NCI-H1930 (cell line): ENCODE results near the gene ZNF397.
"Not testable (repeated sequence)": the region's sequence is repeated elsewhere in the genome, so short reads cannot be mapped to it uniquely, and the experiment has no call there.

Experiments used
- DNase-seq, 2 experiments: peaks; one replicate each; lab custom pipeline; 2025; lab: John Stamatoyannopoulos, UW

The ZNF397 gene

DNA sequence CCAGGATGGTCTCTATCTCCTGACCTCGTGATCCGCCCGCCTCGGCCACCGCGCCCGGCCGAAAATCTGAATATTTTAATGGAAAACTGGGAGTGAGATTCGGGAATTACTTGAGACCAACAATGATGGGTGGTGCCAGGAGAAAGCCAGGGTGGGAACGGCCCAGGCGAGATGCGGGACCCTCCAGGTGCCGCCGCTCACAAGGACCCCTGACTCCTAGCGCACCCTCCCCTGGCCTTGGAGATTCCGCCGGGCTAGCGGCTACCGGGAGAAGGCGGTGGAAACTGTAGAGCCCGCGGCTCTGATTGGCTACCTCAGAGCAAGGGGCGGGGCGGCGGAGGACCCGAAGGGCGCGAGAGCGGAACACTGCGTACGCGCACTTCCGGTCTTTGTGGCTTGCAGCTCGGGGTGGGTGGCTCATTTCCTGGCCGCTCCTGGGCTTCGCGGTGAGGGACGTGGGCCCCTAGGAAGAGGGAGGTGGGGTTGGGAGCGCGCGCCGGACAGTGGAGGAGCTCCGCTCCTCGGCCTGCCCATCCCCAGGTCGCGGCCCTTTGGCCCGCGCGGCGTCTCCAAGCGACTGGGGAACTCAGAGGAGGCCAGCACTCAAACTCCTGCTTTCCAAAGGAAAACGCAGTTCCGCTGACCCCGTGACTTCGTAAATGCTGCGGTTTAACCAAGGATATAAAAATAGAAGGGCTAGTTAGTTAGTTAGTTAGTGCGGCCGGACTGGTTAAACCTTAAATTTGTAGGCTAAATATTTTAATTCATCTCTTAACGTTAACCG is at the start of gene ZNF397:
TSS of gene ZNF397 (plus strand) at position 371 of the 784 bp plus-strand sequence. CDS start 1,437 bp downstream, outside the sequence.
- DNase-seq, result peak; percentile 95 to 97

DNA sequence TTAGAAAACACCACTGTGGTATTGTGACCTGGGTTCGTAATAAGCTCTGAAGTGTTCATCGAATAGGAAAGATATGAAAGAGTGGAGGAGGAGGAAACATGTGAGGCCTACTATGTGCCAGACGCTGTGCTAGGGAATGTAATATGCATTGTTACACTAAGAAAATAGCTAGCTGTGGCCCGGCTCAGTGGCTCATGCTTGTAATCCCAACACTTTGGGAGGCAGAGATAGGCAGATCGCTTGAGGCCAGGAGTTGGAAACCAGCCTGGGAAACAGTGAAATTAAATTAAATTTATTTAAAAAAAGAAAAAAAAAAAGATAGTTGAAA is 49.2 kb upstream of the ZNF397 start:
- no peak for DNase-seq

GRCh38 chr18:35192415-35192814 is 48.4 kb upstream of the ZNF397 start:
- DNase-seq, result no peak

- no peak for DNase-seq
Measured at GRCh38 chr18:35193316-35193715, 47.5 kb upstream of the ZNF397 start.

GRCh38 chr18:35197296-35197695 is 43.5 kb upstream of the ZNF397 start:
- DNase-seq, result no peak

DNA sequence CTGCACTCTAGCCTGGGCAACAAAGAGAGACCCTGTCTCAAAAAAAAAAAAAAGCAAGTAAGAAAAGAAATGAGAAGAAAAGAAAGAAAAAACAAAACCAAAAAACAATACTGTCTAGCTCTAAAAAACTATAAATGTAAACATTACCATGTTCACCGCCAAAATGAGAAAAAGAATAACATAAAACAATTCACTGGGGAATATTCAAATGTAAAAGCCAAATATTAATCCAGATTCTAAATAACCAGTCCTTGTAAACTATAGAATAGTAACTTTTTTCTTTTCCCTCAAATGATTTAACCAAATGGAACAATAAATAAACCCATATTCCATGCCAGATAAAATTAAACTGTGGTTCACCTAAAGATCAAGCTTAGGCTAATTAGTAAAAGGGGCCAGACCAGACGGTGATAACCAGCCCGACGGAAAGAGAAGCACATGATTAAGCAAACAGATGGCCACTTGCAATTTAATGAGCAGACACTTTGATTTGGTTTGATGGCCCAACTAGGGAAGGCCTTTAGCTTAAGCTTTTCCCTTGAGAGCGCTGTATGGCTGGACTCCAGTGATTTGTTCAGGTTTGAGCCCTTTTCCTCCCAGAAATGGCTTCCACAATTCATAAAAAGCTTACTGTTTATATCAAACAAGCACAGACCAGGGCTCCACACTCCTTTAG is 39.4 kb upstream of the ZNF397 start:
- DNase-seq, result no peak

- DNase-seq, result no peak
Measured at GRCh38 chr18:35203067-35203466, 37.8 kb upstream of the ZNF397 start.

- DNase-seq, result no peak
Measured at GRCh38 chr18:35205199-35205712, 35.6 kb upstream of the ZNF397 start.

GRCh38 chr18:35205746-35206458 is 34.9 kb upstream of the ZNF397 start:
- DNase-seq, result not testable (repeated sequence)

DNA sequence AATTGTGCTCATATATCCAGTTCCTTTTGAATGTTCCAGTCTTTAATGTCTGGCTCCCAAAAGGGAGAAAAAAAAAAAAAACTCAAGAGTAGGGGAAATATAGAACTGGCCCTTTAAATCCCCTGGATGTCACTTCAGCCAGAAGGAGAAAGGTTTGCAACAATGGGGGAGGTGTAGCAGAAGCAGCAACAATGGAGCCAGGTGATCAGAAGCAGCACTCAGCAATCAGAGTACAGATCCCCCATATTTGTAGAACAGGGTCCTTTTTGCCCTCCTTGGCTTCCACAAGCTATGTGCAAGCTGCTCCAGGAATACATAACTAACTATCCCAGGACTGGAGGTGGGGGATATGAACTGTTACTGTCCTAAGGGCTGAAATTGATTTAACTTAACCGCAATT is 25.8 kb upstream of the ZNF397 start:
- DNase-seq, result no peak

DNA sequence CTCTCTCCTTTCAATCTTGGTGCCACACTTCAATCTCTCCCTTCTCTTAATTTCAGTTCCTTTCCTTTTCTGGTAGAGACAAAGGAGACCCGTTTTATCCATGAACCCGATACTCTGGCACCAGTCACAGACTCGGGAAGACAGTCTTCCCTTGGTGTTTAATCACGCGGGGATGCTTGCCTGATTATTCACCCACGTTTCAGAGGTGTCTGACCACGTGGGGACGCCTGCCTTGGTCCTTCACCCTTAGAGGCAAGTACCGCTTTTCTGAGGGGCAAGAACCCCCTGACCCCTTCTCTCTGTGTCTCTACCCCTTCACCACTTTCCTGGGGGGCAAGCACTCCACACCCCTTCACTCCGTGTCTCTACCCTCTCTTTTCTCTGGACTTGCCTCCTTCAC is 24.2 kb upstream of the ZNF397 start:
- DNase-seq, result not testable (repeated sequence)

GRCh38 chr18:35219331-35219730 is 21.5 kb upstream of the ZNF397 start:
- DNase-seq, result not testable (repeated sequence)

- no peak for DNase-seq
Measured at GRCh38 chr18:35220424-35220823, 20.4 kb upstream of the ZNF397 start.

DNA sequence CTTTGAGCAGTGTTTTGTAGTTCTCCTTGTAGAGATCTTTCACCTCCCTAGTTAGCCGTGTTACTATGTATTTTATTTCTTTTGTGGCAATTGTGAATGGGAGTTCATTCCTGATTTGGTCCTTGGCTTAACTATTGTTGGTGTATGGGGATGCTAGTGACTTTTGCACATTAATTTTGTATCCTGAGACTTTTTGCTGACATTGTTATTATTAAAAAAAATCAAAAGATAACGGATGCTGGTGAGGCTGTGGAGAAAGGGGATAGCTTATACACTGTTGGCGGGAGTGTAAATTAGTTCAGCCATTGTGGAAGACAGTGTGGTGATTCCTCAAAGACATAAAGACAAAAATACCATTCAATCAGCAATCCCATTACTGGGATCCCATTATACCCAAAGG is 17.0 kb upstream of the ZNF397 start:
- no peak for DNase-seq

- no peak for DNase-seq
Measured at GRCh38 chr18:35227254-35227653, 13.6 kb upstream of the ZNF397 start.

DNA sequence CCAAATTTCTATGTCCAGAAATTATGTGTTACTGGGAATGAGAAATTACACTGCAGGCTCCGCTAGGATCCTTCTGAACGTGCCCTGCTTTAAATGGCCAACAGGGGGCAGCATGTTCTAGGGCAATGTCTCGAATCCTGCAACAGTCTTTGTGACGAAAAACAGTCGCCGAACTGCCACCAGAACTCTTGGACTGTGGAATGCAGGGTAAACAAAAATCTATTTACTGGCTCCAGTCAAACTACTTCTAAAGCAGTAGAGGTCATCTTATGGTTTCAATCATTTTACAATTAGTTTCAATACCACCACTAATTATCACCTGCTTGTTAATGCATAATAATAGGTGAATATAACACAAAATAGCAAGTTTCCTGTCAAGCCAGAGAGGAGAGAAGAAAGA is 9.8 kb upstream of the ZNF397 start:
- peak; percentile 16 to 51 for DNase-seq

DNA sequence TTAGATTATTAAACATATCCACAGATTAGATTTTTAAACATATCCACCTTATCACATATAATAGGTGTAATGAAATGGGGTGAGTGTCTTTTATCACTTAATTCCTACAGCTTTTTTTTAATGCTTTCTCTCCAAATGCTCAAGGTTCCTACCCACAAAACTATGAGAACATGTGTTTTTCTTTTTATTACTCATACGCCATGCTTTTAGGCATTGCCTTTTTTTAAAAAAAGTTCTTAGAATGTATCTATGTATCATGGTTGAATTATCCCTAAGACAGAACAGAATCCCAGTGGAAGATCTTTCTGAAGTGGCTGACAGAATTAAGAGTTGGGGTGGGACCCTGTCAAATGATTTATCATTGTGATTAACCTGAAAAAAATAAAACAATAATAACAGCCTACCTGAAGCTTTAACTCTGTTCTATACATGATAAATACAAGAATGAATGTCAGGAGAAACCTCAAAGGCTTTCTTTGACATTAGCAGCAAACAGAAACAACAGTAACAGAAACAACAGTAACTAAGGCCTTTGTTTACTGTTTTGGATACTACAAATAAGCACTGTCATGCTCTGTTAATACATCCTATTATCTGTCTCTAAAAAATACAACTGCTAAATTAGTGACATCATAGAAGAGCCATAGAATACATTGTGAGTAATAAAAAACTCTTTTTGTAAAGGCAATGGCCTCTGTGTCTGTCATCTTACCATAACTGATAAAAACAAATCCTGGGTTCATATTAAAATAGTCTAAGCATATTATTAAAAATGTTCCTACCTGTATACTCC is 4.1 kb upstream of the ZNF397 start:
- peak in 1 of 2 experiments; percentile 17 for DNase-seq

DNA sequence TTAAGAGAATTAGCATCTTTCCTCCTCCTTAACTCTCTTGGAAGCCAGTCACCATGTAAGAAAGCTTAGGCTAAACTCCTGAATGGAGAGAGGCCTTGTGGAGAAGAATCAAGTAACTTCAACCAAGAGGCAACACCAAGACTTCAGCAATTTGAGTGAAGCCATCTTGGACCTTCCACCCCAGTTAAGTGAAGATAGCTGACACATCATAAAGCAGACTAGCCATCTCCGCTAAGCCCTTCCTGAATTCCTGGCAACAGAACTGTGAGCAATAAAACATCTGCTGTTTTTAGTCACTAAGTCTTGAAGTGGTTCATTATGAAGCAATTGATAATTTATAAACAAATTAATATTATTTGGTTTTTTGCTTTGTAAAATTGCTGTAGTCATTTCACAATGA is 1.5 kb upstream of the ZNF397 start:
- no peak for DNase-seq

GRCh38 chr18:35241448-35241804 is 592 bp downstream of the ZNF397 start:
- DNase-seq, result no peak

DNA sequence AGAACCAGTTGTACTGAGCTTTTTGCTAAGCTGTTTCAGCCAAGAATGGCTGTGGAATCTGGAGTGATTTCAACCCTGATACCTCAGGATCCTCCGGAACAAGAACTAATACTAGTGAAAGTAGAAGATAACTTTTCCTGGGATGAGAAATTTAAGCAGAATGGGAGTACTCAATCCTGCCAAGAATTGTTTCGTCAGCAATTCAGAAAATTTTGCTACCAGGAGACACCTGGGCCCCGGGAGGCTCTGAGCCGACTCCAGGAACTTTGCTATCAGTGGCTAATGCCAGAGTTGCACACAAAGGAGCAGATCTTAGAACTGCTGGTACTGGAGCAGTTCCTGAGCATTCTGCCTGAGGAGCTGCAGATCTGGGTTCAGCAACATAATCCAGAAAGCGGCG is 1.6 kb downstream of the ZNF397 start:
- no peak for DNase-seq

DNA sequence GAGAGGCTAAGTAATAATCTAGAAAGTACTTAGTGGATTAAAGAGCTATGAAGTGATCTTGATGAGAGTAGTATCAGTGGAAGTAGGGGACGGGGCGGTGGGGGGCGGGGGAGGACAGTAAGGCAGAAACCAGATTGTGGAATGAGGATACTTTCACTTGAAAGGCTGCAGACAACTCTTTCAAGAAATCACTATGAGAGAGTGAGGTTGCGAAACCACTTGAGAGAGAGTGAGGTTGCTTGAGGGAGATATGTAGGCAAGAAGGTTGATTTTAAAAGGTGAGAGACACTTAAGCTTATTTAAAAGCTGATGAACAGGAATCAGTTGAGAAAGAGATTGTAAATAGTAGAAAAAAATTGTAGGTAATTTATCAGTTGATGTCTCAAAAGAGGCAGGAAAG is 3.8 kb downstream of the ZNF397 start:
- no peak for DNase-seq

DNA sequence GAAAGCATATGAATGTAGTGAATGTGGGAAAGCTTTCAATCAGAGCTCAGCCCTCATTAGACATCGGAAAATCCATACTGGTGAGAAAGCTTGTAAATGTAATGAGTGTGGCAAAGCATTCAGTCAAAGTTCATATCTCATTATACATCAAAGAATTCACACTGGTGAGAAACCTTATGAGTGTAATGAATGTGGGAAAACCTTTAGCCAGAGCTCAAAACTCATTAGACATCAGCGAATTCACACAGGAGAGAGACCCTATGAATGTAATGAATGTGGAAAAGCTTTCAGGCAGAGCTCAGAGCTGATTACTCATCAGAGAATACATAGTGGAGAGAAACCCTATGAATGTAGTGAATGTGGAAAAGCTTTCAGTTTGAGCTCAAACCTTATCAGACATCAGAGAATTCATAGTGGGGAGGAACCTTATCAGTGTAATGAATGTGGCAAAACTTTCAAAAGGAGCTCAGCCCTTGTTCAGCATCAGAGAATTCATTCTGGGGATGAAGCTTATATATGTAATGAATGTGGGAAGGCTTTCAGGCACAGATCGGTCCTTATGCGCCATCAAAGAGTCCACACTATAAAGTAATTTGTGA is 5.0 kb downstream of the ZNF397 start:
- DNase-seq, result no peak
